ENCODE measurements around the gene ARIH2. TPM values are rescaled to one million over a fixed set of nuclear protein-coding genes. Genes with fewer than 3 reads are reported as not detected.

The ARIH2 gene
- polyA plus RNA-seq, 1 donor (not counting 4 experiments of a cell fraction or from before 2014, with no cell fraction given) = 66.7 TPM

DNA sequence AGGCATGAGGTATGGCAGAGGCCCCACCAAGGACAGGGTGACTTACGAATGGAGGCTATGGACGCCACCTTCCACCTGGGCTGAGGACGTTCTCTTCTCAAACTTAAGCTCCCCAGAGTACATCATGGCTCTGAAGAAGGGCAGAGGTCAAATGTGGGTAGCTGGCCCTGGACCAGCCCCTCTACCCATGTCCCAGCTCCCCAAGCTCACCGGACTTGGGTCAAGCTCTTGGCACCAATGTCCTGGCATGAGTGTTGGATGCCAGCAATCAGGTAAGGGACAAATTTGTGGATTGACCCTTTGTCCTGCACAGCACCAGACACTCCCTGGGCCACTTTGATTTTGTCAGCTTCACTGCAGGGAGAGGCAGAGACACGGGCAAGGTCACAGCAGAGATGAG lies 105.8 kb downstream of the ARIH2 start:
- Histone ChIP-seq H3K4me1 (ENCODE audit: control insufficient read depth, extremely low read depth, insufficient read depth, low read length) (peaks cover 38% of the 10 kb centered on the region), H2AFZ (ENCODE audit: control insufficient read depth, low read length) (no peak overlapping the region), H3K27ac (ENCODE audit: control insufficient read depth, insufficient read depth, low read length) (no peak overlapping the region), H3K9ac (ENCODE audit: control insufficient read depth, extremely low read depth, insufficient read depth, low read length) (no peak overlapping the region), H3K9me3 (ENCODE audit: control insufficient read depth, low read depth, low read length) (no peaks in the 10 kb centered on the region), H3K27me3 (ENCODE audit: control insufficient read depth, extremely low read depth, insufficient read depth, low read length) (no peaks in the 10 kb centered on the region), H3K4me2 (ENCODE audit: control insufficient read depth, extremely low read depth, insufficient read depth, low read depth, low read length) (no peak overlapping the region), H3K36me3 (ENCODE audit: control insufficient read depth in 2 of 2, extremely low read depth in 1 of 2, insufficient read depth in 2 of 2, low read length in 2 of 2) (peaks cover 29 to 52% of the 10 kb centered on the region in 2 experiments), H4K20me1 (ENCODE audit: control insufficient read depth, extremely low read depth, insufficient read depth, low read length) (peaks cover 4% of the 10 kb centered on the region), H3K79me2 (ENCODE audit: control insufficient read depth, insufficient read depth, low read length) (peaks cover 81% of the 10 kb centered on the region), H3K9me1 (ENCODE audit: control insufficient read depth, extremely low read depth, insufficient read depth, low read length) (peaks cover 3% of the 10 kb centered on the region), H3K4me3 (ENCODE audit: control insufficient read depth in 2 of 3, extremely low read depth in 1 of 3, insufficient read depth in 2 of 3, low read depth in 1 of 3, low read length in 3 of 3) (no peak overlapping the region)
- TF ChIP-seq, protein P1, sequence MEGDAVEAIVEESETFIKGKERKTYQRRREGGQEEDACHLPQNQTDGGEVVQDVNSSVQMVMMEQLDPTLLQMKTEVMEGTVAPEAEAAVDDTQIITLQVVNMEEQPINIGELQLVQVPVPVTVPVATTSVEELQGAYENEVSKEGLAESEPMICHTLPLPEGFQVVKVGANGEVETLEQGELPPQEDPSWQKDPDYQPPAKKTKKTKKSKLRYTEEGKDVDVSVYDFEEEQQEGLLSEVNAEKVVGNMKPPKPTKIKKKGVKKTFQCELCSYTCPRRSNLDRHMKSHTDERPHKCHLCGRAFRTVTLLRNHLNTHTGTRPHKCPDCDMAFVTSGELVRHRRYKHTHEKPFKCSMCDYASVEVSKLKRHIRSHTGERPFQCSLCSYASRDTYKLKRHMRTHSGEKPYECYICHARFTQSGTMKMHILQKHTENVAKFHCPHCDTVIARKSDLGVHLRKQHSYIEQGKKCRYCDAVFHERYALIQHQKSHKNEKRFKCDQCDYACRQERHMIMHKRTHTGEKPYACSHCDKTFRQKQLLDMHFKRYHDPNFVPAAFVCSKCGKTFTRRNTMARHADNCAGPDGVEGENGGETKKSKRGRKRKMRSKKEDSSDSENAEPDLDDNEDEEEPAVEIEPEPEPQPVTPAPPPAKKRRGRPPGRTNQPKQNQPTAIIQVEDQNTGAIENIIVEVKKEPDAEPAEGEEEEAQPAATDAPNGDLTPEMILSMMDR (optimal IDR thresholded peaks at IDR 0.05 in 1 of 3, IDR thresholded peaks at IDR 0.05 in 1 of 3, conservative IDR thresholded peaks at IDR 0.05 in 1 of 3; ENCODE audit: extremely low read depth in 1 of 3, insufficient read depth in 2 of 3, low read length in 3 of 3) = no peak
- no peak for TF ChIP-seq EZH2 (IDR thresholded peaks at IDR 0.05; ENCODE audit: low read length)
- DNase-seq (ENCODE audit: low read depth, low spot score) (no peak), FAIRE-seq (no peak)
- dilution Hi-C loops (cut with MboI; ENCODE audit: extremely low pct_ligation_motif_present, low sequenced_read_pairs) = no loop called here

DNA sequence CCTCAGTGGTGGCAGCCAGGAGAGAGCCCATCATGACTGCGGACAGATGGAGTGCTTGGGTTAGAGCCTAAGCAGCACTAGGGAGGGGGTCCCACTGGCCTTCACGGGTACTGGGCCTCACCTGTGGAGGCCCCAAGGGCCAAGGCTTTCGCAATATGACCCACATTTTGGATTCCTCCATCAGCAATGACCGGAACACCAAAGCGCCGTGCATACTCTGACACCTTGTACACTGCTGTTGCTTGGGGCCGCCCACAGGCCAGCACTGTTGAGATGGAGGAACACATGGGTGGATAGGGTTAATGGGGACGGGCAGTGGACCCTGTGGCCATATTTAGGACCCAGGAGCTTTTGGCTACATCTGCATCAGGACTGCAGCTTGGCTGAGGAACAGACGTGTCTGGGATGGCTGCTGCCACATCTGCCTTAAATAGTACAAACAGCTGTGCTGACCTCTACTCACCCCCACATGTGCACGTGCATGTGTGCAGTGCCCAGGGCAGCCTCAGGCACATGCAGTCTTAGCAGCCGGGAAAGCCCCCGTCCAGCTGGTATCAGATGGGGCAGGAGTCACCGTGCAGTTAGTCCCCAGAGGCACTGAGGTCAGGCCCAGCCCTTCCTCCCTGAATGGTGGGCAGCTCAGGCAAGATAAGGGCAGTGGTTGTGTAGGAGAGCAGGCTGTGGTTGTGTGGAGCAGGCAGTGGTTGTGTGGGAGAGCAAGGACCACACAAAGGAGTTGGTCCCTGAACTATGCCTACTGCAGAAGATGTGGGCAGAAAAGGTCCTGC lies 106.6 kb downstream of the ARIH2 start:
- H4K20me1 ChIP-seq (ENCODE audit: control insufficient read depth, extremely low read depth, insufficient read depth, low read length) = peaks cover 4% of the 10 kb centered on the region
- no peaks in the 10 kb centered on the region for H3K9me3 ChIP-seq (ENCODE audit: control insufficient read depth, low read depth, low read length)
- H3K36me3 ChIP-seq (ENCODE audit: control insufficient read depth in 2 of 2, extremely low read depth in 1 of 2, insufficient read depth in 2 of 2, low read length in 2 of 2) = peaks cover 29 to 52% of the 10 kb centered on the region in 2 experiments
- H3K4me2 ChIP-seq (ENCODE audit: control insufficient read depth, extremely low read depth, insufficient read depth, low read depth, low read length) = no peak overlapping the region
- H3K4me1 ChIP-seq (ENCODE audit: control insufficient read depth, extremely low read depth, insufficient read depth, low read length) = peaks cover 31% of the 10 kb centered on the region
- dilution Hi-C loops (cut with MboI; ENCODE audit: extremely low pct_ligation_motif_present, low sequenced_read_pairs) = no loop called here
- H3K4me3 ChIP-seq (ENCODE audit: control insufficient read depth in 2 of 3, extremely low read depth in 1 of 3, insufficient read depth in 2 of 3, low read depth in 1 of 3, low read length in 3 of 3) = no peak overlapping the region
- H3K27me3 ChIP-seq (ENCODE audit: control insufficient read depth, extremely low read depth, insufficient read depth, low read length) = no peaks in the 10 kb centered on the region
- H3K9ac ChIP-seq (ENCODE audit: control insufficient read depth, extremely low read depth, insufficient read depth, low read length) = no peak overlapping the region
- DNase-seq (ENCODE audit: low read depth, low spot score) (no peak), FAIRE-seq (no peak)
- H2AFZ ChIP-seq (ENCODE audit: control insufficient read depth, low read length) = no peak overlapping the region
- no peak overlapping the region for H3K27ac ChIP-seq (ENCODE audit: control insufficient read depth, insufficient read depth, low read length)
- TF ChIP-seq EZH2 (IDR thresholded peaks at IDR 0.05; ENCODE audit: low read length) = no peak
- TF ChIP-seq, protein P1 (optimal IDR thresholded peaks at IDR 0.05 in 1 of 3, IDR thresholded peaks at IDR 0.05 in 1 of 3, conservative IDR thresholded peaks at IDR 0.05 in 1 of 3; ENCODE audit: extremely low read depth in 1 of 3, insufficient read depth in 2 of 3, low read length in 3 of 3) = no peak
- peaks cover 3% of the 10 kb centered on the region for H3K9me1 ChIP-seq (ENCODE audit: control insufficient read depth, extremely low read depth, insufficient read depth, low read length)
- H3K79me2 ChIP-seq (ENCODE audit: control insufficient read depth, insufficient read depth, low read length) = peaks cover 74% of the 10 kb centered on the region

Measured in keratinocyte (primary cell).